BLaER1 treated with 17β-estradiol and CSF1 and Interleukin-3, amounts not matched to agents 10 nM and 100 nM (cell line): Measurements from ENCODE around the gene ZBTB16.

Experiments
- H3K27ac ChIP-seq, 11 experiments: shearing (Covaris generic); formaldehyde crosslinking; 2 replicates each; pipeline ENCODE4 v1.8.1; 2022
- H3K27me3 ChIP-seq, 11 experiments: shearing (Covaris generic); formaldehyde crosslinking; 2 replicates each; pipeline ENCODE4 v1.8.1; 2022
- H3K36me3 ChIP-seq, 11 experiments: shearing (Covaris generic); formaldehyde crosslinking; 2 replicates each; pipeline ENCODE4 v1.8.1; 2022
- H3K4me1 ChIP-seq, 10 experiments: shearing (Covaris generic); formaldehyde crosslinking; 2 replicates each; pipeline ENCODE4 v1.8.1; 2022
- H3K4me2 ChIP-seq, 11 experiments: shearing (Covaris generic); formaldehyde crosslinking; 2 replicates each; pipeline ENCODE4 v1.8.1; 2022
- H3K4me3 ChIP-seq, 10 experiments: shearing (Covaris generic); formaldehyde crosslinking; 2 replicates each; pipeline ENCODE4 v1.8.1; 2022
- H3K9ac ChIP-seq, 11 experiments: shearing (Covaris generic); formaldehyde crosslinking; 2 replicates each; pipeline ENCODE4 v1.8.1; 2022
- H3K9me3 ChIP-seq, 11 experiments: shearing (Covaris generic); formaldehyde crosslinking; replicated peaks in 1 of 11; 2 replicates each; pipeline ENCODE4 v1.8.1; 2022
- H4K20me1 ChIP-seq, 11 experiments: shearing (Covaris generic); formaldehyde crosslinking; 2 replicates each; pipeline ENCODE4 v1.8.1; 2022
- Cebpa-rat ChIP-seq, 11 experiments: shearing (Covaris generic); IDR thresholded peaks; 2 replicates each; pipeline ENCODE4 v1.8.1; 2022

The ZBTB16 gene

DNA sequence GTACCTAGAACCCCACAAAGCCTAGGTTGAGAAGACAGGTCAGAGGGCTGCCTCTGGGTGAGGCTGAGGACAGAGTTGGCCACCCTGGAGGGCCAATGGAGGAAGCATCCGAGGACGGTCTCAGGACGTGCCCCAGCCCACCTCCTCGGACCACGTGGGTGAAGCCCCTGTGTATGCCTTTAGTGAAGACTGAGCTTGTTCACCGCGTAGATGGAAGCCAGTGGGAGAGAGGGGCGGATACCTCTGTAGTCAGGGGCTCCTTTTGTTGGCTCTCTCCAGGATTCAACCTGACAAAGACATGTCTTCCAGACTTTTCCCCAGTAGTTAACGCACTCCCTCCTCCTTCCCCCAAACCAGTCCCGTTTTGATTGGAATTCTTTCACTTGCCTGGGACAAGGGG lies 110.7 kb downstream of the ZBTB16 start:
- H3K27me3 ChIP-seq, result peaks cover 0 to 100% (median 8%) of the 10 kb centered on the region in 11 experiments; a peak in 11 of 22 replicates
- TF ChIP-seq Cebpa-rat (IDR thresholded peaks at IDR 0.05), result no peak
- no peak overlapping the region for H3K9ac ChIP-seq
- H4K20me1 ChIP-seq, result peaks cover 0 to 97% (median 15%) of the 10 kb centered on the region in 11 experiments; a peak in 12 of 22 replicates
- no peaks in the 10 kb centered on the region for H3K36me3 ChIP-seq
- peaks cover 18 to 98% (median 85%) of the 10 kb centered on the region in 10 experiments for H3K4me1 ChIP-seq
- H3K4me3 ChIP-seq, result no peak overlapping the region
- no peak overlapping the region for H3K27ac ChIP-seq
- peak overlapping the region in 8 of 11 experiments; percentile 68 to 92 (median 80); a peak in 14 of 22 replicates for H3K4me2 ChIP-seq
- no peaks in the 10 kb centered on the region for H3K9me3 ChIP-seq

DNA sequence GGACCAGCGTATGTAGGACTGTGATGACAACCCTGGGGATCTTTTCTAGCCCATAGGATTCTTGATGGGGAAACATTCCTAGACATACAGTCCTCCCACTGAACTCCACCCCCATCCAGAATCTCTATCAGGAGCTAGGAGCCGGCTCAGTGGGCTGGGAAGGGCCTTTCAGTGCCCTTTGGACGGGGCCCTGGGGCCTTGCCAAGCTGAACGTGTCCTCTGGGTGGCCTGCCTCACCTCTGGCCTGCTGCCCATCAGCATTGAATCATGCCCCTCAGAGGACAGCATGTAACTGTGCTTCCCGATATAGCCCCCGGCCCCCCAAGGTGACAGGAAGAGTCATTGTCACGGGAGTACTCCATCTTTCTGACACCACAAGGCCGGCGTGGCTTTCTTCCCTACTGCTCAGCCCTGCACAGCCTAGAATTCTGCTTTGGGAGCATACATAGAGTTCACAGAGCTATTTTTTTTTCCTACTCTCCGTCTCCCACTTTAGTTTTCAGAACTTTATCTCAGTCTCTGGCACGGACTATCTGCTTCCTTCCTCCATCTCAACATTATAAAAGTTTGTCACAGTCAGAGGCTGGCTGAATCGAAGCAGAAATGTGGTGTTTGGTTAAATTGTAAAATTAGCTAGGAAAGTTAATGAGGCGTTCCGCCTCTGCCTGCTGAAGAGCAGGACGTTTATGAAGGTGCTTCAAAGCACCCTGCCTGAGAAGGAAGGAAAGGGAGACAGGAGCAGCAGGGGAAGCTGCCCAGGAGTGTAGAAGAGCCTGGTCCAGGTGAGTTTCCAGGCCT lies 111.9 kb downstream of the ZBTB16 start:
- Histone ChIP-seq H3K4me3 (no peak overlapping the region), H3K27ac (no peak overlapping the region), H3K9me3 (no peaks in the 10 kb centered on the region), H3K36me3 (no peaks in the 10 kb centered on the region), H3K4me2 (peak overlapping the region in 9 of 11 experiments; percentile 7 to 92 (median 77); a peak in 17 of 22 replicates), H3K4me1 (peaks cover 18 to 85% (median 73%) of the 10 kb centered on the region in 10 experiments), H3K27me3 (peaks cover 0 to 100% (median 8%) of the 10 kb centered on the region in 11 experiments; a peak in 11 of 22 replicates), H3K9ac (peak overlapping the region in 2 of 11 experiments; percentile 26 to 29; a peak in 3 of 22 replicates), H4K20me1 (peaks cover 0 to 89% (median 15%) of the 10 kb centered on the region in 11 experiments; a peak in 12 of 22 replicates)
- no peak for TF ChIP-seq Cebpa-rat (IDR thresholded peaks at IDR 0.05)

DNA sequence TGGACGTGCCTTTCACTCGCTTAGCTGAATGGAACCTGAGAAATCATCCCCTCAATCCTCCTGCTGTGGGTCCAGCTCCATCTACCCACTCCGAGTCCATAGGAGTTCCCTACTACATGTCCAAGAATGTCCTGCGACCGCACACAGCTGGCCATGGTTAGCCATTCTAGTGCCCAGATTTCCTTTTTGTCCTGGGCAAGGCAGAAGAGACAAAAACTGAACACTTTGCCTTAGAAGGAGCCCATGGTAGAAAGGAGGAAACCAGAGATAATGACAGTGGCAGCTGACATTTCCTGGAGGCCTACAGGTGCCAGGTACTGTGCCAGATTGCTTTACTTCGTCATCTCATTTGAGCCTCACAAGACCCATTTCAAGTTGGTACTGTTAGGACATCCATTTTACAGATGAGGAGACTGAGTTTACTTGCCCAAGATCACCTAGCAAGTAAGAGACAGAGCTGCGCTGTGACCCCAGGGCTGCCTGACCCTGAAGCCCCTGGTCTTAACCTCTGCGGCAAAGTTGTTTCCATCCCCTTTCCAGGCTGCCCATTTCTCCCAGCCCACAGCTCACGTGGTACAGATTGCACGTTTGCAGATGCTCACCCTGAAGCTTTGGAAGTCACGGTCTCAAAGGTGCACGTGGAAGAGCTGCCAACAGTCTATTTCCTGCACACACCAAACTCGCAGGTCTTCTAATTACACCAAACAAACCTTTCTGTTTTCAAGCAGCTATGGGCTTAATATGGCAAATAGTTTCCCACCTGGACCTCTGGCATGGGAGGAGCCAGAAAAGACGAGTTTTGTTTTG lies 112.7 kb downstream of the ZBTB16 start:
- TF ChIP-seq Cebpa-rat (IDR thresholded peaks at IDR 0.05), result no peak
- Histone ChIP-seq H3K27me3 (peaks cover 0 to 100% (median 8%) of the 10 kb centered on the region in 11 experiments; a peak in 11 of 22 replicates), H3K4me3 (peak overlapping the region in 1 of 10 experiments; percentile 30; a peak in 1 of 20 replicates), H3K4me2 (peak overlapping the region in 9 of 11 experiments; percentile 13 to 92 (median 77); a peak in 17 of 22 replicates), H3K9ac (peak overlapping the region in 2 of 11 experiments; percentile 29 to 30; a peak in 3 of 22 replicates), H3K36me3 (no peaks in the 10 kb centered on the region), H3K27ac (no peak overlapping the region), H4K20me1 (peaks cover 0 to 83% (median 15%) of the 10 kb centered on the region in 11 experiments; a peak in 12 of 22 replicates), H3K4me1 (peaks cover 10 to 78% (median 65%) of the 10 kb centered on the region in 10 experiments), H3K9me3 (no peaks in the 10 kb centered on the region)

DNA sequence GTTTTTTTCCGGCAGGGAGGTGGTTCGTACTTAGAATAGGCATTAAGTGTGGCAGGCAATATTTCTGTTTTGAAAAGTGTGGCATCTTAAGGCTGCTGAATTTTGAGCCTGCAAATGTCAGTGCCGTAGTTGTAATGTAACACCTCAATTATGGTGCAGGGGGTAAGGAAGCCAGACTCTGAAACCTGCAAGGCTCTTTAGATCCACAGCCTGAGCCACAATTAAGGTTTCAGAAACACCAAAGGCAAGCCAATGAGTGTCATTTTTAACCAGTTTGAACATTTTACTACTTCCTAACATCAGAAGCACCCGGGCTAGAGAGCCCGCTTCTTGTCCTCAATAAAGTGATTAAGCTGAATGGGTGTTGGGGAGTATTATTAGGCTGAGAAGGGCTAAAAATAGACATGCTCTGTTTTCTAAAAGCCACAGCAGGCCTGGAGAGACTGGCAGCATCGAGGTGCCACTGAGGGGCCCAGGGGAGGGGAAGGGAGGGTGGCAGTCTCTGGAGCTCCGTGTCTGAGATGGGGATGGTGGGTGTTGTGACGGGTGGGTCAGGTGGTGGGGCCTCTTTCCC lies 113.4 kb downstream of the ZBTB16 start:
- Histone ChIP-seq H3K9me3 (no peaks in the 10 kb centered on the region), H3K36me3 (no peaks in the 10 kb centered on the region), H4K20me1 (peaks cover 0 to 76% (median 12%) of the 10 kb centered on the region in 11 experiments; a peak in 12 of 22 replicates), H3K4me1 (peaks cover 3 to 71% (median 58%) of the 10 kb centered on the region in 10 experiments), H3K27me3 (peaks cover 0 to 100% (median 8%) of the 10 kb centered on the region in 11 experiments; a peak in 11 of 22 replicates), H3K27ac (no peak overlapping the region), H3K4me3 (peak overlapping the region in 1 of 10 experiments; percentile 30; a peak in 1 of 20 replicates), H3K9ac (peak overlapping the region in 3 of 11 experiments; percentile 12 to 30 (median 25); a peak in 2 of 22 replicates), H3K4me2 (peak overlapping the region in 9 of 11 experiments; percentile 13 to 92 (median 77); a peak in 17 of 22 replicates)
- TF ChIP-seq Cebpa-rat (IDR thresholded peaks at IDR 0.05), result no peak

DNA sequence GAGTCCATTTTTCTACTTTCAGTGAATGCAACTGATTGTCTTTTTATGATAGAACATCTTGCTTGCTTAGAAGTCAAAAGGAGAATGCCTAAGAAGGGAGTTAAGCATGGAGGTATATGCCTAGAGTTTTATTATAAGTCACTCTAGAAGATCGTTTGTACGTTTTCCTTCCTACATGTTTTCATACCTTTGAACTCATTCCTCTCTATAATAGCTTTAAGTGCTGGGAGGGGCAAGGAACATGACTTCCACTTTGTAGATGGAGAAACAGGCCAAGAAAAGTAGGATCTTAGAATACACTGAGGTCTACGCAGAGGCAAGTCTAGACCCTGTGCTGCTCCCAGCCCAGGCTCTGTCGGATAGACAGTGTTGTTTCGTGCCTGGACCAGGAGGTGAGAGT lies 114.3 kb downstream of the ZBTB16 start:
- H3K9me3 ChIP-seq, result no peaks in the 10 kb centered on the region
- H3K9ac ChIP-seq, result no peak overlapping the region
- H3K4me2 ChIP-seq, result peak overlapping the region in 7 of 11 experiments; percentile 66 to 92 (median 83); a peak in 14 of 22 replicates
- H3K4me3 ChIP-seq, result no peak overlapping the region
- H4K20me1 ChIP-seq, result peaks cover 0 to 67% (median 7%) of the 10 kb centered on the region in 11 experiments; a peak in 12 of 22 replicates
- no peak overlapping the region for H3K27ac ChIP-seq
- no peak for TF ChIP-seq Cebpa-rat (IDR thresholded peaks at IDR 0.05)
- H3K4me1 ChIP-seq, result peaks cover 0 to 66% (median 50%) of the 10 kb centered on the region in 10 experiments; a peak in 18 of 20 replicates
- no peaks in the 10 kb centered on the region for H3K36me3 ChIP-seq
- H3K27me3 ChIP-seq, result peaks cover 0 to 100% (median 0%) of the 10 kb centered on the region in 11 experiments; a peak in 10 of 22 replicates

DNA sequence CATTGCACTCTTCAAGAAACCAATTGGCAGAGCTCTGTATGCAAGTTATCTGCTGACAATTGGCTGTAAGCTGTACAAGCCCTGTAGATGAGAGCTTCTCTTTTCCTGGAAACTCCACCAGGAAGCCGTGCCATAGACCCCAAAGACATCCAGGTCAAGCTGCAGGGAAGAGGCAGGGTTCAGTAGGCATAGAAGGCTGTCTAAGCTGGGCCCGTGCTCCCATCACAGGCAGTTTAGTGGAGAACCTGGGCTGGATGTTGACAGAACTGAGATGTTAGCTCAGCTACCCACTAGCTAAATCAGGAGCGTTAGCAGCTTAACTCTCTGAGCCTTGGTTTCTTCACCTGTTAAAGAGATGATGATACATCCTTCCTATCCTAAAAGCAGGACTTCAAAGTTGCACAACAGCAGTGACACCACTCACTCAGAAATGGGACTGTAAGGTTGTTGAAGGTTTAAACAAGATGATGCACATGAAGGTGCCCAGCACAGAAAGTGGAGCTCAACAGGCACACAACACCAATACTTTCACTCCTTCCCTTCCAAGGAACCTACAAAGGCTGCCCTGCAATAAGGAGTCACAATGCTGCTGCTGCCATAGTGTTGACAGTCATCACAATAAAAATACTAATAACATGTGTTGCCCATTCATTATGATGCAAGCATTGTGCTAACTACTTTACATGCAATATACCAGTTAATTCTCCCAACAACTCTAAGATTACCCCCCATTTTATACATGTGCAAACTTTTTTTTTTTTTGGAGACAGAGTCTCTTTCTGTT lies 115.4 kb downstream of the ZBTB16 start:
- H3K27me3 ChIP-seq, result peaks cover 0 to 100% (median 0%) of the 10 kb centered on the region in 11 experiments; a peak in 10 of 22 replicates
- H4K20me1 ChIP-seq, result peaks cover 0 to 61% (median 0%) of the 10 kb centered on the region in 11 experiments; a peak in 5 of 22 replicates
- H3K9me3 ChIP-seq, result no peaks in the 10 kb centered on the region
- H3K36me3 ChIP-seq, result no peaks in the 10 kb centered on the region
- no peak overlapping the region for H3K27ac ChIP-seq
- peaks cover 0 to 66% (median 44%) of the 10 kb centered on the region in 10 experiments; a peak in 18 of 20 replicates for H3K4me1 ChIP-seq
- H3K4me3 ChIP-seq, result no peak overlapping the region
- TF ChIP-seq Cebpa-rat (IDR thresholded peaks at IDR 0.05), result 0 out of 22 replicates have a peak, but pooled peaks of 1 of the 11 experiments have one; percentile 27
- peak overlapping the region in 5 of 11 experiments; percentile 2 to 92 (median 83); a peak in 5 of 22 replicates for H3K4me2 ChIP-seq
- no peak overlapping the region for H3K9ac ChIP-seq

DNA sequence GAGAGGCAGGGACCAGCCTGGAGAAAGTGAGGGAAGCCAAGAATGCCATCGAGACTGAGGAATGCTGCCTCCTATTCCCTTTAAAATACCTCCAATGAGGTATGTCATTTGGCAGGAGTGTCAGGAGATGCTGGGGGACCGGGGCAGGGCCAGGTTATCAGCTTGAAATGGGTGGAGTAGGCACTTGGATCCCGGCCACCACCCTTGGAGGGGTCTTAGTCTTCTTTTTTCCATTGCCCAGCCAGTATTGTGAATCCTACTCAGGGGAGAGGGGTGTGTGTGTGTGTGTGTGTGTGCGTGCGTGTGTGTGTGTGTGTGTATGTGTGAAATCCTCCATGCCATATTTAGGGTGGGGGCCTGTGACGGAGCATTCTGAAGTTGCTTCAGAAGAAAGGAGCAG lies 116.2 kb downstream of the ZBTB16 start:
- Histone ChIP-seq H3K4me3 (no peak overlapping the region), H4K20me1 (peaks cover 0 to 61% (median 0%) of the 10 kb centered on the region in 11 experiments; a peak in 5 of 22 replicates)
- no peak for TF ChIP-seq Cebpa-rat (IDR thresholded peaks at IDR 0.05)

More for the DNA sequence above, 116.2 kb downstream of the ZBTB16 start:
- H3K9me3 ChIP-seq, result no peaks in the 10 kb centered on the region
- peaks cover 0 to 61% (median 38%) of the 10 kb centered on the region in 10 experiments; a peak in 18 of 20 replicates for H3K4me1 ChIP-seq
- no peaks in the 10 kb centered on the region for H3K36me3 ChIP-seq
- no peak overlapping the region for H3K4me2 ChIP-seq
- peaks cover 0 to 100% (median 0%) of the 10 kb centered on the region in 11 experiments; a peak in 10 of 22 replicates for H3K27me3 ChIP-seq
- no peak overlapping the region for H3K27ac ChIP-seq
- H3K9ac ChIP-seq, result no peak overlapping the region
